ENCODE data around the gene PIP4K2A. TPM values are rescaled to one million over a fixed set of nuclear protein-coding genes. Genes with fewer than 3 reads are reported as not detected.

Gene PIP4K2A
- total RNA-seq, 2 donors from 2014 or later = 42.6 to 58.6 TPM

GRCh38 chr10:22740180-22740579, 25.8 kb upstream of the PIP4K2A start:
- TF ChIP-seq CTCF (IDR thresholded peaks at IDR 0.05) = no peak
- H3K9me3 ChIP-seq = no peaks in the 10 kb centered on the region
- no peak overlapping the region for H3K4me3 ChIP-seq
- H3K27me3 ChIP-seq (replicated peaks; ENCODE audit: insufficient read depth) = no peaks in the 10 kb centered on the region
- H3K36me3 ChIP-seq = no peaks in the 10 kb centered on the region
- ATAC-seq (ENCODE audit: insufficient number of reproducible peaks, low FRiP score, low read depth) (no peak), DNase-seq (ENCODE audit: low spot score) (no peak)
- H3K4me1 ChIP-seq (ENCODE audit: control insufficient read depth in 1 of 2, low read depth in 2 of 2) = peaks cover 6 to 12% of the 10 kb centered on the region in 2 donors
- no peak overlapping the region for H3K27ac ChIP-seq

GRCh38 chr10:22737587-22737986, 23.2 kb upstream of the PIP4K2A start:
- ATAC-seq (ENCODE audit: insufficient number of reproducible peaks, low FRiP score, low read depth) = peak; percentile 79
- H3K9me3 ChIP-seq = no peaks in the 10 kb centered on the region
- no peaks in the 10 kb centered on the region for H3K36me3 ChIP-seq
- peaks cover 6 to 12% of the 10 kb centered on the region in 2 donors for H3K4me1 ChIP-seq (ENCODE audit: control insufficient read depth in 1 of 2, low read depth in 2 of 2)
- H3K27me3 ChIP-seq (replicated peaks; ENCODE audit: insufficient read depth) = no peaks in the 10 kb centered on the region
- H3K4me3 ChIP-seq = no peak overlapping the region
- H3K27ac ChIP-seq = no peak overlapping the region
- TF ChIP-seq CTCF (IDR thresholded peaks at IDR 0.05) = no peak
- no peak for DNase-seq (ENCODE audit: low spot score)

GRCh38 chr10:22736134-22736533, 21.8 kb upstream of the PIP4K2A start:
- DNase-seq (ENCODE audit: low spot score) = no peak
- peaks cover 6 to 12% of the 10 kb centered on the region in 2 donors for H3K4me1 ChIP-seq (ENCODE audit: control insufficient read depth in 1 of 2, low read depth in 2 of 2)
- H3K27ac ChIP-seq = no peak overlapping the region
- no peaks in the 10 kb centered on the region for H3K36me3 ChIP-seq
- H3K4me3 ChIP-seq = no peak overlapping the region
- no peak for TF ChIP-seq CTCF (IDR thresholded peaks at IDR 0.05)
- no peaks in the 10 kb centered on the region for H3K9me3 ChIP-seq
- ATAC-seq (ENCODE audit: insufficient number of reproducible peaks, low FRiP score, low read depth) = no peak
- no peaks in the 10 kb centered on the region for H3K27me3 ChIP-seq (replicated peaks; ENCODE audit: insufficient read depth)

GRCh38 chr10:22733992-22734391, 19.6 kb upstream of the PIP4K2A start:
- Histone ChIP-seq H3K27me3 (replicated peaks; ENCODE audit: insufficient read depth) (no peaks in the 10 kb centered on the region), H3K4me3 (no peak overlapping the region), H3K9me3 (no peaks in the 10 kb centered on the region), H3K36me3 (no peaks in the 10 kb centered on the region), H3K27ac (no peak overlapping the region), H3K4me1 (ENCODE audit: control insufficient read depth in 1 of 2, low read depth in 2 of 2) (peaks cover 6 to 12% of the 10 kb centered on the region in 2 donors)
- no peak for TF ChIP-seq CTCF (IDR thresholded peaks at IDR 0.05)
- DNase-seq (ENCODE audit: low spot score) (no peak), ATAC-seq (ENCODE audit: insufficient number of reproducible peaks, low FRiP score, low read depth) (no peak)

- TF ChIP-seq CTCF (IDR thresholded peaks at IDR 0.05) = no peak
- no peak for DNase-seq (ENCODE audit: low spot score)
- no peak for ATAC-seq (ENCODE audit: insufficient number of reproducible peaks, low FRiP score, low read depth)
- Histone ChIP-seq H3K9me3 (no peaks in the 10 kb centered on the region), H3K4me1 (ENCODE audit: control insufficient read depth in 1 of 2, low read depth in 2 of 2) (peaks cover 0 to 3% of the 10 kb centered on the region in 2 donors), H3K4me3 (no peak overlapping the region), H3K36me3 (no peaks in the 10 kb centered on the region), H3K27ac (no peak overlapping the region), H3K27me3 (replicated peaks; ENCODE audit: insufficient read depth) (no peaks in the 10 kb centered on the region)
Measured at GRCh38 chr10:22727663-22728062, 13.3 kb upstream of the PIP4K2A start.
